HG02970 (cell line): ENCODE data around the gene KCNJ14.

ENCODE experiments used
- ATAC-seq: cut with Tn5 transposase; IDR thresholded peaks from one replicate; pipeline ENCODE4 v1.9.1; 2021; ENCODE audit warnings: mild to moderate bottlenecking, moderate library complexity, moderate number of reproducible peaks; ENCODE audit not compliant: unreplicated experiment, low FRiP score

KCNJ14 gene

GRCh38 chr19:48501494-48502349 lies 46.3 kb downstream of the KCNJ14 start:
- ATAC-seq: no peak

- ATAC-seq: no peak
These were observed 47.1 kb downstream of the KCNJ14 start for GRCh38 chr19:48502350-48503018.

- ATAC-seq: no peak
These were observed 50.9 kb downstream of the KCNJ14 start for GRCh38 chr19:48506138-48506733.

GRCh38 chr19:48507911-48508439 lies 52.6 kb downstream of the KCNJ14 start:
- no peak for ATAC-seq

GRCh38 chr19:48508729-48509411 lies 53.5 kb downstream of the KCNJ14 start:
- no peak for ATAC-seq

GRCh38 chr19:48509467-48510194 lies 54.3 kb downstream of the KCNJ14 start:
- no peak for ATAC-seq

GRCh38 chr19:48510421-48511268 lies 55.3 kb downstream of the KCNJ14 start:
- ATAC-seq: no peak

GRCh38 chr19:48511321-48511731 lies 56.0 kb downstream of the KCNJ14 start:
- no peak for ATAC-seq

GRCh38 chr19:48511800-48512503 lies 56.6 kb downstream of the KCNJ14 start, which contains the start of gene LMTK3:
LMTK3 (minus strand) TSS chr19:48511835; CDS start chr19:48511576, 259 bp downstream.
- ATAC-seq: no peak

GRCh38 chr19:48512504-48513288 lies 57.3 kb downstream of the KCNJ14 start:
- no peak for ATAC-seq

GRCh38 chr19:48513289-48514122 lies 58.1 kb downstream of the KCNJ14 start:
- ATAC-seq: no peak

- ATAC-seq: no peak
These were observed 58.7 kb downstream of the KCNJ14 start for GRCh38 chr19:48514123-48514458.

GRCh38 chr19:48516536-48516935 lies 61.2 kb downstream of the KCNJ14 start:
- ATAC-seq: no peak
